Fibroblast of the conjunctiva (primary cell): Measurements from ENCODE around the gene RNF157.
A peak's percentile ranks its signal among the peaks of the same experiment; 100 is the strongest.

Experiments
- DNase-seq: peaks from one replicate; pipeline ENCODE4 v3.0.0-alpha.2; 2010; ENCODE audit warnings: low read depth

The RNF157 gene

GRCh38 chr17:76157759-76158158, 82.5 kb downstream of the RNF157 start:
- DNase-seq: no peak

GRCh38 chr17:76156662-76156991, 83.7 kb downstream of the RNF157 start:
- no peak for DNase-seq

- no peak for DNase-seq
These were observed 84.2 kb downstream of the RNF157 start for GRCh38 chr17:76155988-76156661.

GRCh38 chr17:76154936-76155845, 85.1 kb downstream of the RNF157 start:
- no peak for DNase-seq

GRCh38 chr17:76154292-76154691, 86.0 kb downstream of the RNF157 start:
- no peak for DNase-seq

GRCh38 chr17:76153640-76154039, 86.7 kb downstream of the RNF157 start:
- DNase-seq: peak; percentile 34

GRCh38 chr17:76153202-76153601, 87.1 kb downstream of the RNF157 start:
- no peak for DNase-seq

GRCh38 chr17:76152591-76152990, 87.7 kb downstream of the RNF157 start:
- no peak for DNase-seq

- no peak for DNase-seq
These were observed 88.3 kb downstream of the RNF157 start for GRCh38 chr17:76151896-76152454.

- DNase-seq: no peak
These were observed 89.3 kb downstream of the RNF157 start for GRCh38 chr17:76150712-76151622.

GRCh38 chr17:76149214-76149613, 91.1 kb downstream of the RNF157 start:
- DNase-seq: no peak

GRCh38 chr17:76148015-76148326, 92.3 kb downstream of the RNF157 start:
- no peak for DNase-seq

GRCh38 chr17:76147211-76148014, 92.9 kb downstream of the RNF157 start:
- no peak for DNase-seq

GRCh38 chr17:76146053-76146851, 94.0 kb downstream of the RNF157 start:
- DNase-seq: no peak

GRCh38 chr17:76145231-76146052, 94.9 kb downstream of the RNF157 start:
- no peak for DNase-seq

- no peak for DNase-seq
These were observed 97.7 kb downstream of the RNF157 start for GRCh38 chr17:76142585-76143041.

GRCh38 chr17:76142039-76142584, 98.2 kb downstream of the RNF157 start:
- DNase-seq: no peak

- DNase-seq: peak; percentile 75
These were observed 98.9 kb downstream of the RNF157 start, which contains the start of gene FOXJ1 for GRCh38 chr17:76141212-76142038. TSS of gene FOXJ1 (minus strand) at chr17:76141245. CDS start at chr17:76140395, 850 bp downstream.
